NCI-H1092 treated with DMSO at 0.1 percent for 48 hours (cell line): Measurements from ENCODE around the gene RNASEH2B.
A peak's percentile ranks its signal among the peaks of the same experiment; 100 is the strongest.

Experiments
- DNase-seq: peaks from one replicate; lab custom pipeline; 2025; lab: John Stamatoyannopoulos, UW

Gene RNASEH2B

GRCh38 chr13:50998326-50998725 lies 88.7 kb downstream of the RNASEH2B start:
- DNase-seq: no peak

DNA sequence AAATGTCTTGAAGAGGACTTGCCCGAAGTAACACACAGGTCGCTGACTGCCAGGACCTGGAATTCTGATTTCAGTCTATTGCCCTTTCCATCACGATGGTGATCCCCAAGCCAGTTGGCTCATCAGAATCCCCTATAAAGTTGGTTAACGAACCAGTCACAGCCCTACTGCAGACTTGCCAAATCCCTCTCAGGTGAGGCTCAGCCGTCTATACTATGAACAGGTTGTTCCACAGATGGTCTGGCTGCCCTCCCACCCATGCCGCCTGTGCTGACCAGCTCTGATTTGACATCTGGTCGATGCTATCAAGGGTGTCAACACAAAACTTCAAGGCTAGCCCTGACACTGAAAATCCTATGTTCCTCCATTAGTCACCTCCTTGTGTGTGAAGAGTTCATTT lies 90.0 kb downstream of the RNASEH2B start:
- no peak for DNase-seq

DNA sequence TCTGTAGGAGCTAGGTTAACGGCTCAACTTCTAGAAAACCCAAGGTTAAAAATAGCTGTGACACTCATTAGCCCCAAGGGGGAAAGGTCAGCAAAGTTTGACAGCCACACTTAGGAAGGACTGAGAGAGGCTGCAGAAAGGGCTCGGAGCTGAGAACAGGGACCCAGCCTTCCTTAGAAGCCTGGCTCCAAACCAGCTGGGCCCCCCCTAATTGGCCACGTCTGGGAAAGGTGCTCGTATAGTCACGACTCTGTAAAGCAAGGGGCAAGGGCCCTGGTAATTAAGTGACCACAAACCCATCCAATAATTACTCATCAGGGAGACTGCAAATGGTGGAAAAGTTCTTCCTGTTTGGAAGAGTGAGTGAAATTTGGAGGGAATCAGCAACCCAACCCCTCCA lies 90.5 kb downstream of the RNASEH2B start:
- no peak for DNase-seq

DNA sequence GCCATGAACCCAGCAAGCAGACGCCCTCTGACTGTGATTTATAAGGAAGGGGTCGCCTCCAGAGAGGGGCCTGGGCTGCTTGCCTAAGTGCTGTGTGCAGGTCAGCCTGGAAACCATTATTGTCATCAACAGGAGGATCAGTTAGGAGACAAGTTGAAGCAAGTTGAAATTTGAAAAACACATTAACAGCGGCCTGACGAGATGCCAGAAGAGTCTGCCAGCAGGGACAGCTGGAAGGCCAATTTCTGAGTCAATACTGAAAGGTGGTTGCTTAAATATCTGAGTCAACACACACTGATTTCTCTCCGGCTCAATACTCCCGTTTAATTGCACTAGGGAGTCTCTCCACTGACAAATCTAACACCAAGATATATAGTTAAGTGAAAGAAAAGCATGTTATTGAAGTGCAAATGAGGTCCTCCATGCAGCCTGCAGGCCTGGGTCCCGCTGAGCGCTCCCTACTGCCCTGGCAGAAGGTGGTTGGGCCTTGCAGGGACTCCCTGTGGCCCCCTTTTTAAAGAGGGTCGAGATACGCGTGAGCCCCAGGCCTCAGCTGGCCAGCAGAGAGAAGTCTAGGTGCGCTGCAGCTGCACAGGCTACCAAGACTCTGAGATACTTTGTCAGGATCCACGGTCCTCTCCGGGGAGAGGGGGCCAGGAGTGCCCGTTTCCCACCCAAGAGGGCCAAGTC lies 91.1 kb downstream of the RNASEH2B start:
- DNase-seq: peak; percentile 88

DNA sequence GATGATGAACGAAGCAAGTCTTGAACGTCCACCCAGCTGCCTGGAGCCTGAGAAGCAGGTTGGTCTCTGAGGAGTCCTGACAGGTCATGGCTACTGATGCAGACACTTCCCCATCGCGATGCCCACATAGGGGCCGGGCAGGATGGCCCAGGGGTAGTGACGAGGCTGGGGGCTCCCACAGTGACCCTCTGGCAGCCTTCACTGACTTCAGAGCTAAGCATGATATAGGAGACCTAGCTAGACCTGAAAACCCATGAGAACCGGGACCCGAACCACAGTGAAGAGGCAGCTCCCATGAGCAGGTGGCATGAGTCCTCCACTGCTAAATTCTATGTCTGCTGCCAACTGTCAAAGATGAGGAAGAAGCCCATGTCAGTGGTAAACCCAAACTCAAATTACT lies 91.7 kb downstream of the RNASEH2B start:
- DNase-seq: no peak

GRCh38 chr13:51002736-51003135 lies 93.1 kb downstream of the RNASEH2B start:
- no peak for DNase-seq

DNA sequence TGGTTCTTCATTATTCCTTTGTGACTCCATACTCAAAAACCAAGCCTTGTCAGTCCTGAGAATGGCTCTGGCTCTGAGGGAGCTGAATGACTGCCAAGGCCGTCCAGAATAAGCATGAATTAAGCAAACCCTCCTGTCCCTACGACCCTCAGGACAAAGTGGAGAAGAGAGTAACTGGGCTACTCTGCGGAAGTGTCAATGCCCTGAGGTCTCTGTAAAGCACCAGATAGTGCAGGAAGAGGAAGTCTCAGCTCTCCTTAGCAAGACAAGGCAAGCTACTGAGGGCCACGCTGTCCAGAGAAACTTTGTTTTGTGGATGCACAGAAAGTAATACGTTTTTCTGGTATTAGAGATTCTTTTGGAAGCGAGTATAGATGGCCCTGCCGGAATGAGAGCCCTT lies 94.1 kb downstream of the RNASEH2B start:
- DNase-seq: no peak

- DNase-seq: no peak
Observed at GRCh38 chr13:51004111-51004865, 94.7 kb downstream of the RNASEH2B start.

- DNase-seq: no peak
Observed at GRCh38 chr13:51004918-51005460, 95.4 kb downstream of the RNASEH2B start.

- no peak for DNase-seq
Observed at GRCh38 chr13:51005566-51005965, 96.0 kb downstream of the RNASEH2B start.
